ENCODE results near the gene MEIKIN.

MEIKIN gene

GRCh38 chr5:131945551-131946168 lies at the start of gene MEIKIN:
TSS of gene MEIKIN (minus strand) at chr5:131945663. CDS start at chr5:131945505, 158 bp downstream.
- DNase-seq, result no peak

- DNase-seq, result no peak
Measured at GRCh38 chr5:131994533-131995226, 49.2 kb upstream of the MEIKIN start.

GRCh38 chr5:131994090-131994489 lies 48.6 kb upstream of the MEIKIN start:
- no peak for DNase-seq

GRCh38 chr5:131993676-131994075 lies 48.2 kb upstream of the MEIKIN start:
- no peak for DNase-seq

GRCh38 chr5:131992370-131992769 lies 46.9 kb upstream of the MEIKIN start:
- no peak for DNase-seq

- DNase-seq, result no peak
Measured at GRCh38 chr5:131991593-131992324, 46.3 kb upstream of the MEIKIN start.

GRCh38 chr5:131990716-131991115 lies 45.3 kb upstream of the MEIKIN start:
- DNase-seq, result no peak

- no peak for DNase-seq
Measured at GRCh38 chr5:131988601-131989000, 43.1 kb upstream of the MEIKIN start.

- DNase-seq, result no peak
Measured at GRCh38 chr5:131987251-131987650, 41.8 kb upstream of the MEIKIN start.

- DNase-seq, result no peak
Measured at GRCh38 chr5:131986161-131986912, 40.9 kb upstream of the MEIKIN start.

GRCh38 chr5:131984956-131985665 lies 39.6 kb upstream of the MEIKIN start:
- no peak for DNase-seq

- DNase-seq, result no peak
Measured at GRCh38 chr5:131983244-131983771, 37.8 kb upstream of the MEIKIN start.

- no peak for DNase-seq
Measured at GRCh38 chr5:131981516-131981915, 36.1 kb upstream of the MEIKIN start.

GRCh38 chr5:131980696-131981095 lies 35.2 kb upstream of the MEIKIN start:
- DNase-seq, result no peak

- DNase-seq, result no peak
Measured at GRCh38 chr5:131979816-131980215, 34.4 kb upstream of the MEIKIN start.

- no peak for DNase-seq
Measured at GRCh38 chr5:131977212-131977604, 31.7 kb upstream of the MEIKIN start.

- DNase-seq, result no peak
Measured at GRCh38 chr5:131976414-131977211, 31.1 kb upstream of the MEIKIN start.

- no peak for DNase-seq
Measured at GRCh38 chr5:131974956-131975726, 29.7 kb upstream of the MEIKIN start.

GRCh38 chr5:131974622-131974955 lies 29.1 kb upstream of the MEIKIN start:
- DNase-seq, result no peak

- no peak for DNase-seq
Measured at GRCh38 chr5:131974016-131974415, 28.6 kb upstream of the MEIKIN start.

Measured in NCI-H1436 treated with DMSO at 0.1 percent for 48 hours (cell line).